ENCODE measurements around the gene PRICKLE2. TPM values are rescaled to one million over a fixed set of nuclear protein-coding genes. Genes with fewer than 3 reads are reported as not detected.
A peak's percentile ranks its signal among the peaks of the same experiment; 100 is the strongest.

PRICKLE2 gene
- total and polyA plus RNA-seq, 2 donors (not counting 1 experiment from before 2014, with no cell fraction given) = 14.1 to 29.4 TPM

DNA sequence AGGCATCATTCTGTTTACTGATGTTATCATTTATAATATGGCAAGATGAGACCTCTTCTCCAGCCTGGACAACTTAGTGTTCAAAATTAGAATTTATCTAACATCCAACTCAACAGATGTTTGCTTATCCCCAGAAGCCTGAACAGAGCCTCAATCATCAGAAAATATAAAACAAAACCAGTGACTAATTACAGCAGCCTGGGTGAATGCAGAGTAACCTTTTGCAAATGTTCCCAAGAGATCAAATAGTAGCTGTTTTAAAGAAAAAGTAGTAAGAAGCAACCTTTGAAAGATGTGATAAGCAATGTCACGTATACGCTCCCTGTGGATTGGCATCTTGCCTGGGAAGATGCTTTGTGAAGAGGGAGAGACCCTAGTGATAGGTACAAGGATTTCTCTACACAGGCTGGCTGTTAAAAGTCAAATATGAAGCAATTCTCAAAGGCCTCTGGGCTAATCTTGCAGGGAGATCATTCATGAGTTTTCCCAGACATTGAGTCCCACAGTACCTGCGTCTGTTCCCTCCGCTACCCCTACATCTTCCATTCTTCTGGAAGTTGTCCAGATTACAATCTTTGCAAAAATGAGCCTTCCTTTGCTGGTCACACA, 39.3 kb upstream of the PRICKLE2 start:
- H3K27ac ChIP-seq (ENCODE audit: insufficient read depth, low read length) = peak overlapping the region; percentile 71

DNA sequence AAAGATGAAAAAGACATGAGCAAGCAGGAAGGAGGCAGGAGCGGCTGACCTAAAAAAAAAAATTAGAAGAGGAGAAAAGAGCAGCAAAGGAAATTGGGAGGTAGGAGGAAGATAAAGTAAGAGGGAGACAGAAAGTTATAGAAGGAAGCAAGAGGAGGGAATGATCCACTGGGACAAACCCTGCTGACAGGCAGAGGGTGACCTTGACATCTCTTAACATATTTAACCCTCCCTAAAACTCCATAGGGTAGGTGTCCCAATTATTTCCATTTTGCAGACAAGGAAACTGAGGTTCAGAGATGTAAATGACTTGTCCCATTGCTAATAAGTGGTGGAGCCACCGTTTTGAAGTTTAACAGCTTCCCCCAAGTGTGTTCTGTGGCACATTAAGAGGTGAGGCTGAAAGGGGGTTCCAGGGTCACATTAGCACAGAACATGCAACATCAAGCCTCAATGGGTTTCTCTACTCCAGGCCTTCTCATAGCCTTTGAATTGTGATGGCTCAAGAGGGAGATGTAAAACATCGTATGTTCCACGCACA, 37.4 kb upstream of the PRICKLE2 start:
- no peaks in the 10 kb centered on the region for H3K27me3 ChIP-seq (ENCODE audit: control insufficient read depth, insufficient read depth, low read length)
- peaks cover 18% of the 10 kb centered on the region for H3K4me1 ChIP-seq (ENCODE audit: control insufficient read depth, extremely low read depth, insufficient read depth, low read length)
- H4K20me1 ChIP-seq (ENCODE audit: control insufficient read depth, extremely low read depth, insufficient read depth, low read length) = no peaks in the 10 kb centered on the region

More for the DNA sequence above, 39.3 kb upstream of the PRICKLE2 start:
- Histone ChIP-seq H3K79me2 (ENCODE audit: control insufficient read depth, insufficient read depth, low read length) (peaks cover 40% of the 10 kb centered on the region), H3K27me3 (ENCODE audit: control insufficient read depth, insufficient read depth, low read length) (no peaks in the 10 kb centered on the region), H3K4me1 (ENCODE audit: control insufficient read depth, extremely low read depth, insufficient read depth, low read length) (peaks cover 18% of the 10 kb centered on the region), H2AFZ (ENCODE audit: low read length) (no peak overlapping the region), H3K4me2 (ENCODE audit: extremely low read depth, insufficient read depth, low read length) (peak overlapping the region; percentile 93), H3K4me3 (replicated peaks in 1 of 4; ENCODE audit: control extremely low read depth in 1 of 4, insufficient read depth in 1 of 4, low read depth in 3 of 4, low read length in 4 of 4) (peak overlapping the region in 2 of 4 experiments; percentile 9 to 26), H3K36me3 (ENCODE audit: control insufficient read depth, insufficient read depth, low read length) (no peaks in the 10 kb centered on the region), H3K9me3 (ENCODE audit: control insufficient read depth, insufficient read depth, low read depth, low read length) (no peaks in the 10 kb centered on the region), H4K20me1 (ENCODE audit: control insufficient read depth, extremely low read depth, insufficient read depth, low read length) (no peaks in the 10 kb centered on the region), H3K9ac (ENCODE audit: insufficient read depth, low read length) (no peak overlapping the region)
- no peak for TF ChIP-seq EZH2 (IDR thresholded peaks at IDR 0.05; ENCODE audit: low read length, missing control alignments)
- TF ChIP-seq, protein P1, sequence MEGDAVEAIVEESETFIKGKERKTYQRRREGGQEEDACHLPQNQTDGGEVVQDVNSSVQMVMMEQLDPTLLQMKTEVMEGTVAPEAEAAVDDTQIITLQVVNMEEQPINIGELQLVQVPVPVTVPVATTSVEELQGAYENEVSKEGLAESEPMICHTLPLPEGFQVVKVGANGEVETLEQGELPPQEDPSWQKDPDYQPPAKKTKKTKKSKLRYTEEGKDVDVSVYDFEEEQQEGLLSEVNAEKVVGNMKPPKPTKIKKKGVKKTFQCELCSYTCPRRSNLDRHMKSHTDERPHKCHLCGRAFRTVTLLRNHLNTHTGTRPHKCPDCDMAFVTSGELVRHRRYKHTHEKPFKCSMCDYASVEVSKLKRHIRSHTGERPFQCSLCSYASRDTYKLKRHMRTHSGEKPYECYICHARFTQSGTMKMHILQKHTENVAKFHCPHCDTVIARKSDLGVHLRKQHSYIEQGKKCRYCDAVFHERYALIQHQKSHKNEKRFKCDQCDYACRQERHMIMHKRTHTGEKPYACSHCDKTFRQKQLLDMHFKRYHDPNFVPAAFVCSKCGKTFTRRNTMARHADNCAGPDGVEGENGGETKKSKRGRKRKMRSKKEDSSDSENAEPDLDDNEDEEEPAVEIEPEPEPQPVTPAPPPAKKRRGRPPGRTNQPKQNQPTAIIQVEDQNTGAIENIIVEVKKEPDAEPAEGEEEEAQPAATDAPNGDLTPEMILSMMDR (conservative IDR thresholded peaks at IDR 0.05 in 1 of 2, IDR thresholded peaks at IDR 0.05 in 1 of 2; ENCODE audit: low read depth in 1 of 2, low read length in 2 of 2) = no peak
- peak; percentile 13 to 29 for DNase-seq (ENCODE audit: low read depth in 2 of 2)

DNA sequence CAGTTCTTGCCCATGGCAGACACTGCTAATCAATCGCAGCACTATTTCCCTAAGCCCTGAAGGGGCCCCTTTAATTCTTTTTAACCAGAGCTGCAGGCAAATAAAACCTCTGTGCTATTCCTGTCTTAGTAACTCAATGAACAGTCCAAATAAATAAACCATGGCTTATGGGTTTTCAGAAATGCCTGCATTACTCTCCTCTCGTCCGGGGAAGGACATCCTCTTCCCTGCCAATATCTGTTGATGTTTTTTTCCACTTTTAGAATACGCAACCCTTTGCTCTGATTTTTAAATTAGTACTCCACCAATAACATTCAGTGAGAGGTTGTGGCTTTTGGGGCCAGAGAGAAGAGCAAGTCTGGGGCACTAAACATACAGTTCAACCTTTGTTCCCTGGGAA, 35.2 kb upstream of the PRICKLE2 start:
- Histone ChIP-seq H3K27me3 (ENCODE audit: control insufficient read depth, insufficient read depth, low read length) (no peaks in the 10 kb centered on the region), H3K27ac (ENCODE audit: insufficient read depth, low read length) (no peak overlapping the region), H3K79me2 (ENCODE audit: control insufficient read depth, insufficient read depth, low read length) (peaks cover 46% of the 10 kb centered on the region), H4K20me1 (ENCODE audit: control insufficient read depth, extremely low read depth, insufficient read depth, low read length) (no peaks in the 10 kb centered on the region), H3K4me2 (ENCODE audit: extremely low read depth, insufficient read depth, low read length) (peak overlapping the region; percentile 28), H3K4me3 (replicated peaks in 1 of 4; ENCODE audit: control extremely low read depth in 1 of 4, insufficient read depth in 1 of 4, low read depth in 3 of 4, low read length in 4 of 4) (peak overlapping the region in 1 of 4 experiments; percentile 4), H2AFZ (ENCODE audit: low read length) (no peak overlapping the region), H3K36me3 (ENCODE audit: control insufficient read depth, insufficient read depth, low read length) (no peaks in the 10 kb centered on the region), H3K9me3 (ENCODE audit: control insufficient read depth, insufficient read depth, low read depth, low read length) (no peaks in the 10 kb centered on the region), H3K4me1 (ENCODE audit: control insufficient read depth, extremely low read depth, insufficient read depth, low read length) (peaks cover 15% of the 10 kb centered on the region), H3K9ac (ENCODE audit: insufficient read depth, low read length) (no peak overlapping the region)
- TF ChIP-seq, protein P1 (conservative IDR thresholded peaks at IDR 0.05 in 1 of 2, IDR thresholded peaks at IDR 0.05 in 1 of 2; ENCODE audit: low read depth in 1 of 2, low read length in 2 of 2) = no peak
- no peak for TF ChIP-seq EZH2 (IDR thresholded peaks at IDR 0.05; ENCODE audit: low read length, missing control alignments)
- DNase-seq (ENCODE audit: low read depth in 2 of 2) = peak; percentile 20 to 79

More for the DNA sequence above, 37.4 kb upstream of the PRICKLE2 start:
- Histone ChIP-seq H3K9me3 (ENCODE audit: control insufficient read depth, insufficient read depth, low read depth, low read length) (no peaks in the 10 kb centered on the region), H3K4me3 (replicated peaks in 1 of 4; ENCODE audit: control extremely low read depth in 1 of 4, insufficient read depth in 1 of 4, low read depth in 3 of 4, low read length in 4 of 4) (no peak overlapping the region), H3K4me2 (ENCODE audit: extremely low read depth, insufficient read depth, low read length) (no peak overlapping the region), H3K9ac (ENCODE audit: insufficient read depth, low read length) (no peak overlapping the region), H3K27ac (ENCODE audit: insufficient read depth, low read length) (no peak overlapping the region), H3K79me2 (ENCODE audit: control insufficient read depth, insufficient read depth, low read length) (peaks cover 42% of the 10 kb centered on the region), H3K36me3 (ENCODE audit: control insufficient read depth, insufficient read depth, low read length) (no peaks in the 10 kb centered on the region), H2AFZ (ENCODE audit: low read length) (no peak overlapping the region)
- no peak for DNase-seq (ENCODE audit: low read depth in 2 of 2)
- TF ChIP-seq, protein P1 (conservative IDR thresholded peaks at IDR 0.05 in 1 of 2, IDR thresholded peaks at IDR 0.05 in 1 of 2; ENCODE audit: low read depth in 1 of 2, low read length in 2 of 2) = peak in 1 of 2 donors; percentile 13
- no peak for TF ChIP-seq EZH2 (IDR thresholded peaks at IDR 0.05; ENCODE audit: low read length, missing control alignments)
